Neural crest cell (in vitro differentiated cells): ENCODE data around the gene LRP1-AS. TPM values are rescaled to one million over a fixed set of nuclear protein-coding genes. Genes with fewer than 3 reads are reported as not detected.
A peak's percentile ranks its signal among the peaks of the same experiment; 100 is the strongest.

Experiments used
- DNase-seq: peaks from one replicate; pipeline ENCODE4 v3.0.0; 2021; ENCODE audit warnings: low read depth, mixed read lengths, low spot score
- H3K27ac Mint-ChIP-seq: one replicate; pipeline ENCODE4 v1.8.0; 2021; ENCODE audit warnings: mild to moderate bottlenecking, mixed read lengths; ENCODE audit not compliant: unreplicated experiment
- H3K27me3 Mint-ChIP-seq: 2 replicates; pipeline ENCODE4 v1.8.0; 2021; ENCODE audit warnings: low read depth, mild to moderate bottlenecking, mixed read lengths
- H3K36me3 Mint-ChIP-seq: 2 replicates; pipeline ENCODE4 v1.8.0; 2021; ENCODE audit warnings: low read depth, mild to moderate bottlenecking, mixed read lengths
- H3K4me1 Mint-ChIP-seq: 2 replicates; pipeline ENCODE4 v1.8.0; 2021; ENCODE audit warnings: mixed read lengths
- H3K4me3 Mint-ChIP-seq: one replicate; pipeline ENCODE4 v1.8.0; 2021; ENCODE audit warnings: mild to moderate bottlenecking, mixed read lengths
- H3K9me3 Mint-ChIP-seq: 2 replicates; pipeline ENCODE4 v1.8.0; 2021; ENCODE audit warnings: mixed read lengths
- CTCF ChIP-seq: fragments of 200-600 bp; sonication (generic); conservative IDR thresholded peaks from 2 replicates; pipeline ENCODE4 v1.5.0; 2021; ENCODE audit warnings: antibody characterized with exemption, mild to moderate bottlenecking
- total RNA-seq: library from RNA; stranded (reverse); gene quantifications from 2 replicates; pipeline ENCODE4 v1.2.1, GENCODE V29; 2021

The LRP1-AS gene
- total RNA-seq, 1 donor from 2014 or later = not detected

GRCh38 chr12:57134949-57135348 lies 12.5 kb downstream of the LRP1-AS start:
- H3K4me3 Mint-ChIP-seq = peak overlapping the region; percentile 11
- peaks cover 4% of the 10 kb centered on the region for H3K36me3 Mint-ChIP-seq
- no peak for TF ChIP-seq CTCF
- no peaks in the 10 kb centered on the region for H3K9me3 Mint-ChIP-seq
- DNase-seq = no peak
- H3K4me1 Mint-ChIP-seq = peaks cover 74% of the 10 kb centered on the region
- H3K27ac Mint-ChIP-seq = peak overlapping the region; percentile 23
- H3K27me3 Mint-ChIP-seq = peaks cover under 1% of the 10 kb centered on the region

- H3K36me3 Mint-ChIP-seq = no peaks in the 10 kb centered on the region
- peaks cover 4% of the 10 kb centered on the region for H3K27me3 Mint-ChIP-seq
- H3K9me3 Mint-ChIP-seq = no peaks in the 10 kb centered on the region
- DNase-seq = no peak
- H3K4me1 Mint-ChIP-seq = peaks cover 75% of the 10 kb centered on the region
- peak overlapping the region; percentile 83 for H3K27ac Mint-ChIP-seq
- H3K4me3 Mint-ChIP-seq = peak overlapping the region; percentile 61
- no peak for TF ChIP-seq CTCF
Observed at GRCh38 chr12:57133916-57134315, 13.5 kb downstream of the LRP1-AS start.

GRCh38 chr12:57133013-57133569 lies 14.3 kb downstream of the LRP1-AS start:
- Mint-ChIP-seq H3K27me3 (peaks cover 4% of the 10 kb centered on the region), H3K36me3 (no peaks in the 10 kb centered on the region), H3K27ac (peak overlapping the region; percentile 62)

GRCh38 chr12:57131896-57132744 lies 15.3 kb downstream of the LRP1-AS start:
- H3K36me3 Mint-ChIP-seq = no peaks in the 10 kb centered on the region
- H3K9me3 Mint-ChIP-seq = no peaks in the 10 kb centered on the region
- H3K4me3 Mint-ChIP-seq = peak overlapping the region; percentile 86
- no peak overlapping the region for H3K27ac Mint-ChIP-seq
- DNase-seq = no peak
- peaks cover 70% of the 10 kb centered on the region for H3K4me1 Mint-ChIP-seq
- TF ChIP-seq CTCF = no peak
- H3K27me3 Mint-ChIP-seq = peaks cover 7% of the 10 kb centered on the region

More at GRCh38 chr12:57133013-57133569, 14.3 kb downstream of the LRP1-AS start:
- H3K4me1 Mint-ChIP-seq = peaks cover 67% of the 10 kb centered on the region
- TF ChIP-seq CTCF = no peak
- DNase-seq = no peak
- peak overlapping the region; percentile 86 for H3K4me3 Mint-ChIP-seq
- no peaks in the 10 kb centered on the region for H3K9me3 Mint-ChIP-seq

GRCh38 chr12:57130941-57131340 lies 16.5 kb downstream of the LRP1-AS start:
- Mint-ChIP-seq H3K27me3 (peaks cover 15% of the 10 kb centered on the region), H3K4me3 (peak overlapping the region; percentile 86), H3K36me3 (no peaks in the 10 kb centered on the region), H3K27ac (no peak overlapping the region), H3K4me1 (peaks cover 67% of the 10 kb centered on the region), H3K9me3 (no peaks in the 10 kb centered on the region)
- no peak for TF ChIP-seq CTCF
- no peak for DNase-seq
